ENCODE measurements around the gene IER3IP1. TPM values are rescaled to one million over a fixed set of nuclear protein-coding genes. Genes with fewer than 3 reads are reported as not detected.

IER3IP1 gene
- total and polyA plus RNA-seq, 8 donors, result under 0.01 to 39.1 (median 12.0) TPM

DNA sequence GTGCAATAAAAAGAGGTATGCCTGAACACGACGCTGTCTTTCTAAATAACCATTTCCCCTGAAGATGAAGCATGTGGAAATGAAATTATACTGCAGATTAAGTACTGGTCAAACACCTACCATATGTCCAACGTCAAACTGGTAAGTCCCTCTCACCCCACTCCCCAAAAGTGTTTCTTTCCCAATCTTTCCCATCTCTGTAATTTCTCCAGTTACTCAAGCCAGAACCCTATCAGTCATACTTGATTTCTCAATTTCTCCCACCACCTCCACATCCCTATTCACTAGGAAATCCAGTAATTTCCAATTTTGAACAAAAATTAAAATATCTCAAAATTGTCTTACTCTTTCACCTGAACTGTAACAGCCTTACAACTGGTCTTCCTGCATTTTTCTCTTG is 55.0 kb downstream of the IER3IP1 start:
- Histone ChIP-seq H3K4me3 (no peak overlapping the region), H3K36me3 (peaks cover 0 to 39% (median 23%) of the 10 kb centered on the region in 4 donors), H3K4me1 (peaks cover 0 to 7% (median 2%) of the 10 kb centered on the region in 4 donors), H3K27me3 (no peaks in the 10 kb centered on the region), H3K27ac (no peak overlapping the region), H3K9me3 (no peaks in the 10 kb centered on the region)
- 91 to 98% (median 95%) methylated on average over 3 of the region's 3 CpGs for WGBS, 5 donors
- intact Hi-C loops (cut with DNase I; ENCODE audit: low total_unique reads), result no loop called here
- DNase-seq, result no peak
- TF ChIP-seq POLR2AphosphoS5 (IDR thresholded peaks at IDR 0.05) (no peak), POLR2A (IDR thresholded peaks at IDR 0.05) (no peak), EP300 (IDR thresholded peaks at IDR 0.05) (no peak)
- TF ChIP-seq, protein P1, sequence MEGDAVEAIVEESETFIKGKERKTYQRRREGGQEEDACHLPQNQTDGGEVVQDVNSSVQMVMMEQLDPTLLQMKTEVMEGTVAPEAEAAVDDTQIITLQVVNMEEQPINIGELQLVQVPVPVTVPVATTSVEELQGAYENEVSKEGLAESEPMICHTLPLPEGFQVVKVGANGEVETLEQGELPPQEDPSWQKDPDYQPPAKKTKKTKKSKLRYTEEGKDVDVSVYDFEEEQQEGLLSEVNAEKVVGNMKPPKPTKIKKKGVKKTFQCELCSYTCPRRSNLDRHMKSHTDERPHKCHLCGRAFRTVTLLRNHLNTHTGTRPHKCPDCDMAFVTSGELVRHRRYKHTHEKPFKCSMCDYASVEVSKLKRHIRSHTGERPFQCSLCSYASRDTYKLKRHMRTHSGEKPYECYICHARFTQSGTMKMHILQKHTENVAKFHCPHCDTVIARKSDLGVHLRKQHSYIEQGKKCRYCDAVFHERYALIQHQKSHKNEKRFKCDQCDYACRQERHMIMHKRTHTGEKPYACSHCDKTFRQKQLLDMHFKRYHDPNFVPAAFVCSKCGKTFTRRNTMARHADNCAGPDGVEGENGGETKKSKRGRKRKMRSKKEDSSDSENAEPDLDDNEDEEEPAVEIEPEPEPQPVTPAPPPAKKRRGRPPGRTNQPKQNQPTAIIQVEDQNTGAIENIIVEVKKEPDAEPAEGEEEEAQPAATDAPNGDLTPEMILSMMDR (IDR thresholded peaks at IDR 0.05), result no peak

DNA sequence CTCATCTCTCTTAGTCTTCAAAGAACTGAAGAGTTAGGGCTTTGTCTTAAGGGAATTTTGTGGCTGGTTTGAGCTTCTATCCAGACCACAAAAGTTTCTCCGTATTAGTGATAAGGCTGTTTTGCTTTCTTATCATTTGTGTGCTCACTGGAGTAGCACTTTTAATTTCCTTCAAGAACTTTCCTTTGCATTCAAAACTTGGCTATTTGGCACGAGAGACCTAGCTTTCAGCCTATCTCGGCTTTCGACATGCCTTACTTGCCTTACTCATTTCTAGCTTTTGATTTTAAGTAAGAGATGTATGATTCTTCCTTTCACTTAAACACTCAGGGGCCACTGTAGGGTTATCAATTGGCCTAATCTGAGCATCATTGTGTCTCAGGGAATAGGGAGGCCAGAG is 55.7 kb downstream of the IER3IP1 start:
- DNase-seq, result no peak
- no peak overlapping the region for H3K4me3 ChIP-seq
- peaks cover 0 to 35% (median 20%) of the 10 kb centered on the region in 4 donors for H3K36me3 ChIP-seq
- 27 to 48% (median 41%) methylated on average over 4 of the region's 4 CpGs for WGBS, 5 donors
- H3K27ac ChIP-seq, result no peak overlapping the region
- H3K27me3 ChIP-seq, result no peaks in the 10 kb centered on the region
- TF ChIP-seq EP300 (IDR thresholded peaks at IDR 0.05), result no peak
- TF ChIP-seq, protein P1 (IDR thresholded peaks at IDR 0.05), result no peak
- no peak for TF ChIP-seq POLR2A (IDR thresholded peaks at IDR 0.05)
- TF ChIP-seq POLR2AphosphoS5 (IDR thresholded peaks at IDR 0.05), result no peak
- intact Hi-C loops (cut with DNase I; ENCODE audit: low total_unique reads), result no loop called here
- peaks cover 0 to 7% (median 2%) of the 10 kb centered on the region in 4 donors for H3K4me1 ChIP-seq
- H3K9me3 ChIP-seq, result no peaks in the 10 kb centered on the region

DNA sequence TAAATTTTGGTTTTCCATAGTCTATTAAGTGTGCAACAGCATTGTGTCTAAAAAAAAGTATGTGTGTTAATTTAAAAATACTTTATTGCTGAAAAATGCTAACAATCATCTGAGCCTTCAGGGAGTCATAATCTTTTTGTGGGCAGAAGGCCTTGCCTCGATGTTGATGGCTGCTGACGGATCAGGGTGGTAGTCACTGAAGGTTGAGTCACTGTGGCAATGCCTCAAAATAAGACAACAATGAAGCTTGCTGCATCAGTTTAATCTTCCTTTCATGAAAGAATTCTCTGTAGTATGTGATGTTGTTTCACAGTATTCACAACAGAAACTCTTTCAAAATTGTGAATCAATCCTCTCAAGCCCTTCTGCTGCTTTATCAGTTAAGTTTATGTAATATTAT is 57.2 kb downstream of the IER3IP1 start:
- no peak for TF ChIP-seq EP300 (IDR thresholded peaks at IDR 0.05)
- no peak for TF ChIP-seq POLR2A (IDR thresholded peaks at IDR 0.05)
- TF ChIP-seq, protein P1 (IDR thresholded peaks at IDR 0.05), result no peak
- no peak for TF ChIP-seq POLR2AphosphoS5 (IDR thresholded peaks at IDR 0.05)
- Histone ChIP-seq H3K4me1 (peaks cover 0 to 7% (median 2%) of the 10 kb centered on the region in 4 donors), H3K9me3 (no peaks in the 10 kb centered on the region), H3K27ac (no peak overlapping the region), H3K27me3 (no peaks in the 10 kb centered on the region), H3K36me3 (peaks cover 3 to 50% (median 29%) of the 10 kb centered on the region in 4 donors), H3K4me3 (no peak overlapping the region)
- intact Hi-C loops (cut with DNase I; ENCODE audit: low total_unique reads), result no loop called here
- 92 to 98% (median 96%) methylated on average over 2 of the region's 2 CpGs for WGBS, 5 donors
- DNase-seq, result no peak

DNA sequence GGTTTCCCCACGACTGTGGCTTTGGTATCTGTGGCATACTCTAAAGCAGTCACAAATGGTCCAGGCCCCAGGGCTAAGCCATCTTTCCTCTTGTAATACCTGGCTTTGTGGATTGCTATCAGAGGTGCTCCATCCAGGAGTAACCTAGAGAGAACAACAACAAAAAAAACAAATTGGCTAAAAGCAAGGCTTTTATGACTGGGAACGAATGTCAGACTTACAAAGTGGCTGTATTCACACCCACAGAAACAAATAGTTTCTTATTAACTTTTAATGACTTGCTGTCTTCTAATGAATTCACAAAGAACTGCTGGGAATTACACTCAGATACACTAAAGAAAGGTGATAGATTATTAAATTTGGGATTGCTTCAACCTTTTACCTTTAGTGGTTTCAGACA is 61.0 kb downstream of the IER3IP1 start:
- H3K4me1 ChIP-seq, result peaks cover 0 to 3% (median 0%) of the 10 kb centered on the region in 4 donors
- no peaks in the 10 kb centered on the region for H3K9me3 ChIP-seq
- intact Hi-C loops (cut with DNase I; ENCODE audit: low total_unique reads), result no loop called here
- TF ChIP-seq EP300 (IDR thresholded peaks at IDR 0.05), result no peak
- no peak for TF ChIP-seq POLR2A (IDR thresholded peaks at IDR 0.05)
- TF ChIP-seq POLR2AphosphoS5 (IDR thresholded peaks at IDR 0.05), result no peak
- TF ChIP-seq, protein P1 (IDR thresholded peaks at IDR 0.05), result no peak
- peaks cover 16 to 74% (median 57%) of the 10 kb centered on the region in 4 donors for H3K36me3 ChIP-seq
- DNase-seq, result no peak
- H3K4me3 ChIP-seq, result no peak overlapping the region
- H3K27ac ChIP-seq, result no peak overlapping the region
- 86 to 92% (median 89%) methylated on average over 2 of the region's 2 CpGs for WGBS, 5 donors
- H3K27me3 ChIP-seq, result no peaks in the 10 kb centered on the region
